Mammary epithelial cell (primary cell): ENCODE results near the gene DYRK4.

ENCODE experiments used
- CTCF ChIP-seq, 2 donors: IDR thresholded peaks in 1 of 2; conservative IDR thresholded peaks in 1 of 2; 2 replicates each; pipeline ENCODE4 v1.5.1; 2011 to 2012; ENCODE audit warnings: inconsistent platforms in 2 of 2, low read length in 2 of 2, mild to moderate bottlenecking in 2 of 2, control low read depth in 1 of 2, low read depth in 1 of 2; ENCODE audit not compliant: insufficient read depth in 1 of 2; ENCODE audit errors: extremely low read depth in 1 of 2
- EZH2 ChIP-seq: IDR thresholded peaks from 2 replicates; pipeline ENCODE4 v1.6.1; 2012; ENCODE audit warnings: low read length, inconsistent platforms, borderline replicate concordance

GRCh38 chr12:4603946-4604345 lies 41.9 kb downstream of the DYRK4 start:
- no peak for TF ChIP-seq CTCF (conservative IDR thresholded peaks at IDR 0.05 in 1 of 2, IDR thresholded peaks at IDR 0.05 in 1 of 2; ENCODE audit: extremely low read depth in 1 of 2, insufficient read depth in 1 of 2, low read depth in 1 of 2, low read length in 2 of 2)
- TF ChIP-seq EZH2: no peak
